HEK293 (cell line): ENCODE data around the gene TRA2A.
A peak's percentile ranks its signal among the peaks of the same experiment; 100 is the strongest.

Experiments used
- ELK4 ChIP-seq: IDR thresholded peaks from 2 replicates; pipeline ENCODE4 v1.6.1; 2011; ENCODE audit warnings: mild to moderate bottlenecking, low read depth, low read length, borderline replicate concordance
- GLI2 ChIP-seq: fragments of 450-650 bp; formaldehyde crosslinking; IDR thresholded peaks from 2 replicates; pipeline ENCODE4; 2017; ENCODE audit warnings: missing biosample characterization, missing genetic modification characterization, low read depth, borderline replicate concordance
- GLI4 ChIP-seq: fragments of 450-650 bp; formaldehyde crosslinking; IDR thresholded peaks from 2 replicates; pipeline ENCODE4 v1.5.1; 2016; ENCODE audit warnings: missing biosample characterization, missing genetic modification characterization
- IKZF3 ChIP-seq: fragments of 450-650 bp; IDR thresholded peaks from 2 replicates; pipeline ENCODE4 v1.5.0; 2018; ENCODE audit warnings: missing biosample characterization, mild to moderate bottlenecking, missing genetic modification characterization, moderate library complexity
- KLF17 ChIP-seq: fragments of 450-650 bp; formaldehyde crosslinking; IDR thresholded peaks from 2 replicates; pipeline ENCODE4 v1.5.1; 2016; ENCODE audit warnings: missing biosample characterization, missing genetic modification characterization
- KLF7 ChIP-seq: fragments of 450-650 bp; formaldehyde crosslinking; IDR thresholded peaks from 2 replicates; pipeline ENCODE4 v1.5.1; 2016; ENCODE audit warnings: missing biosample characterization, missing genetic modification characterization, borderline replicate concordance
- KLF8 ChIP-seq: fragments of 450-650 bp; formaldehyde crosslinking; IDR thresholded peaks from 2 replicates; pipeline ENCODE4 v1.5.1; 2016; ENCODE audit warnings: missing biosample characterization, missing genetic modification characterization
- KLF9 ChIP-seq: fragments of 450-650 bp; formaldehyde crosslinking; IDR thresholded peaks from 2 replicates; pipeline ENCODE4 v1.5.1; 2016; ENCODE audit warnings: missing biosample characterization, missing genetic modification characterization, low read depth
- MYNN ChIP-seq: fragments of 450-650 bp; formaldehyde crosslinking; IDR thresholded peaks from 2 replicates; pipeline ENCODE4 v1.5.1; 2016; ENCODE audit warnings: missing biosample characterization, missing genetic modification characterization, borderline replicate concordance
- MZF1 ChIP-seq: fragments of 450-650 bp; formaldehyde crosslinking; IDR thresholded peaks from 2 replicates; pipeline ENCODE4 v1.5.1; 2017; ENCODE audit warnings: missing biosample characterization, missing genetic modification characterization, borderline replicate concordance
- PRDM4 ChIP-seq: fragments of 450-650 bp; formaldehyde crosslinking; IDR thresholded peaks from 2 replicates; pipeline ENCODE4 v1.5.1; 2017; ENCODE audit warnings: missing biosample characterization, missing genetic modification characterization
- SP7 ChIP-seq: fragments of 450-650 bp; formaldehyde crosslinking; IDR thresholded peaks from 2 replicates; pipeline ENCODE4 v1.5.1; 2016; ENCODE audit warnings: missing biosample characterization, missing genetic modification characterization
- TRIM28 ChIP-seq: IDR thresholded peaks from 2 replicates; pipeline ENCODE4 v1.6.1; 2011; ENCODE audit warnings: low read length, control low read depth, borderline replicate concordance
- WT1 ChIP-seq: fragments of 450-650 bp; formaldehyde crosslinking; IDR thresholded peaks from 2 replicates; pipeline ENCODE4 v1.5.1; 2016; ENCODE audit warnings: missing biosample characterization, missing genetic modification characterization
- ZBTB21 ChIP-seq: fragments of 450-650 bp; formaldehyde crosslinking; IDR thresholded peaks from 2 replicates; pipeline ENCODE4 v1.5.1; 2017; ENCODE audit warnings: missing biosample characterization, missing genetic modification characterization
- ZNF112 ChIP-seq: fragments of 450-650 bp; formaldehyde crosslinking; IDR thresholded peaks from 2 replicates; pipeline ENCODE4 v1.5.0; 2017; ENCODE audit warnings: missing biosample characterization, missing genetic modification characterization
- ZNF146 ChIP-seq: fragments of 450-650 bp; formaldehyde crosslinking; IDR thresholded peaks from 2 replicates; pipeline ENCODE4 v1.5.1; 2016; ENCODE audit warnings: missing biosample characterization, missing genetic modification characterization
- ZNF302 ChIP-seq: fragments of 450-650 bp; formaldehyde crosslinking; IDR thresholded peaks from 2 replicates; pipeline ENCODE4 v1.5.1; 2016; ENCODE audit warnings: missing biosample characterization, missing genetic modification characterization, low read depth
- ZNF404 ChIP-seq: fragments of 450-650 bp; formaldehyde crosslinking; IDR thresholded peaks from 2 replicates; pipeline ENCODE4 v1.5.1; 2017; ENCODE audit warnings: missing biosample characterization, missing genetic modification characterization
- ZNF426 ChIP-seq: fragments of 450-650 bp; formaldehyde crosslinking; IDR thresholded peaks from 2 replicates; pipeline ENCODE4 v1.5.1; 2017; ENCODE audit warnings: missing biosample characterization, missing genetic modification characterization, mild to moderate bottlenecking, inconsistent platforms, moderate library complexity
- ZNF530 ChIP-seq: fragments of 450-650 bp; formaldehyde crosslinking; IDR thresholded peaks from 2 replicates; pipeline ENCODE4 v1.5.1; 2016; ENCODE audit warnings: low read depth, missing biosample characterization, missing genetic modification characterization
- ZNF549 ChIP-seq: fragments of 450-650 bp; IDR thresholded peaks from 2 replicates; pipeline ENCODE4 v1.5.1; 2018; ENCODE audit warnings: missing biosample characterization, missing genetic modification characterization, mild to moderate bottlenecking, inconsistent platforms, moderate library complexity
- ZNF585B ChIP-seq: fragments of 450-650 bp; formaldehyde crosslinking; IDR thresholded peaks from 2 replicates; pipeline ENCODE4 v1.5.1; 2016; ENCODE audit warnings: missing biosample characterization, missing genetic modification characterization
- ZNF664 ChIP-seq: fragments of 450-650 bp; formaldehyde crosslinking; IDR thresholded peaks from 2 replicates; pipeline ENCODE4 v1.5.1; 2016; ENCODE audit warnings: missing biosample characterization, missing genetic modification characterization
- ZNF777 ChIP-seq: fragments of 450-650 bp; formaldehyde crosslinking; IDR thresholded peaks from 2 replicates; pipeline ENCODE4 v1.5.1; 2017; ENCODE audit warnings: missing biosample characterization, missing genetic modification characterization, borderline replicate concordance
- ZNF792 ChIP-seq: fragments of 450-650 bp; formaldehyde crosslinking; IDR thresholded peaks from 2 replicates; pipeline ENCODE4 v1.5.1; 2016; ENCODE audit warnings: missing biosample characterization, missing genetic modification characterization
- ZNF837 ChIP-seq: fragments of 450-650 bp; formaldehyde crosslinking; IDR thresholded peaks from 2 replicates; pipeline ENCODE4 v1.5.1; 2016; ENCODE audit warnings: missing biosample characterization, missing genetic modification characterization
- ZSCAN4 ChIP-seq: fragments of 450-650 bp; formaldehyde crosslinking; IDR thresholded peaks from 2 replicates; pipeline ENCODE4 v1.5.1; 2017; ENCODE audit warnings: missing biosample characterization, missing genetic modification characterization
- ZXDB ChIP-seq: fragments of 450-650 bp; formaldehyde crosslinking; IDR thresholded peaks from 2 replicates; pipeline ENCODE4 v1.5.1; 2016; ENCODE audit warnings: missing biosample characterization, missing genetic modification characterization
- TF ChIP-seq, protein P1 (sequence below): fragments of 450-650 bp; formaldehyde crosslinking; IDR thresholded peaks from 2 replicates; pipeline ENCODE4 v1.5.1; 2016; ENCODE audit warnings: missing biosample characterization, missing genetic modification characterization
- TF ChIP-seq, protein P2 (sequence below): fragments of 450-650 bp; formaldehyde crosslinking; IDR thresholded peaks from 2 replicates; pipeline ENCODE4 v1.5.1; 2016; ENCODE audit warnings: missing biosample characterization, missing genetic modification characterization
- TF ChIP-seq, protein P3 (sequence below): sonication (generic); formaldehyde crosslinking; IDR thresholded peaks from 2 replicates; pipeline ENCODE4 v1.8.1; 2022; ENCODE audit warnings: mild to moderate bottlenecking, moderate library complexity, missing genetic modification reagents

TRA2A gene

DNA sequence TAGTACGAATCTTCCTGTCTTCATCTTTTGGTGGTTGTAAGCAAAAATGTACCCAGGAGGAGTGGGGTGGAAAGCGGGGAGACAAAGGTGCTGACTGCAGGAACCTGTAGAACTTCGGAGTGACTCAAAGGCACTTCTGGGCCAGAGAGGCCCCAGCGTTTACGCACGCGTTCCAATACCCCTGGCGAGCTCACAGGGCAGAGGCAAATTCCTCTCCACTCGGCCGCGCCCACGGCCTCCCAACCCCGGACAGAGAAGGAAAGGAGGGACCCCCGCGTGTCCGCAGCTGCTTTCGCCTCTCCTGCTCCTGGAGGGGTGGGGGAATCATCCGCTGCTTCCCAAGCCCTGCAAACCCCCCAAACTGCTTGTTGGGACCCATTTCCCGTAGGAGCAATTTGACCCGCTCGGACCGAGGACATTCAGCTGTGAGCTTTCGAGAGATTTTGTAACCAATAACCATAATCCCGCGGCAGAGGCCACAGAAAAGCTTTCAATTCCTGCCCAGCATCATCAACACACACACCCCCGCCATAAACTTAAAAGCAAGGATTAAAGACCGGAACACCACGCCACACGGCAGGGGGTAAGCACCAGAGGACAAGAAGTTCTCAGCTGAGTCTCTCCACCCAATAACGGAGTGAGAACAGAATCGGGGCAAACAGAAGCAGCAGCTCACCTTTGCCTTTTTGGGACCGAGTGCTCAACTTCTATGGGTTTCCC is 63.8 kb downstream of the TRA2A start (continued):
- TF ChIP-seq ZXDB (tag by site-specific recombination) = 0 out of 2 replicates have a peak, but pooled peaks have one; percentile 43
- no peak for TF ChIP-seq ZNF792 (tag by site-specific recombination)
- TF ChIP-seq ZNF664 (tag by site-specific recombination) = no peak
- no peak for TF ChIP-seq GLI2 (tag by site-specific recombination)
- no peak for TF ChIP-seq MYNN (tag by site-specific recombination)
- no peak for TF ChIP-seq ZNF549 (tag by site-specific recombination)
- TF ChIP-seq ZNF585B (tag by site-specific recombination) = no peak
- no peak for TF ChIP-seq ZNF426 (tag by site-specific recombination)
- TF ChIP-seq MZF1 (tag by site-specific recombination) = no peak
- TF ChIP-seq ZNF777 (tag by site-specific recombination) = no peak
- TF ChIP-seq, protein P1, sequence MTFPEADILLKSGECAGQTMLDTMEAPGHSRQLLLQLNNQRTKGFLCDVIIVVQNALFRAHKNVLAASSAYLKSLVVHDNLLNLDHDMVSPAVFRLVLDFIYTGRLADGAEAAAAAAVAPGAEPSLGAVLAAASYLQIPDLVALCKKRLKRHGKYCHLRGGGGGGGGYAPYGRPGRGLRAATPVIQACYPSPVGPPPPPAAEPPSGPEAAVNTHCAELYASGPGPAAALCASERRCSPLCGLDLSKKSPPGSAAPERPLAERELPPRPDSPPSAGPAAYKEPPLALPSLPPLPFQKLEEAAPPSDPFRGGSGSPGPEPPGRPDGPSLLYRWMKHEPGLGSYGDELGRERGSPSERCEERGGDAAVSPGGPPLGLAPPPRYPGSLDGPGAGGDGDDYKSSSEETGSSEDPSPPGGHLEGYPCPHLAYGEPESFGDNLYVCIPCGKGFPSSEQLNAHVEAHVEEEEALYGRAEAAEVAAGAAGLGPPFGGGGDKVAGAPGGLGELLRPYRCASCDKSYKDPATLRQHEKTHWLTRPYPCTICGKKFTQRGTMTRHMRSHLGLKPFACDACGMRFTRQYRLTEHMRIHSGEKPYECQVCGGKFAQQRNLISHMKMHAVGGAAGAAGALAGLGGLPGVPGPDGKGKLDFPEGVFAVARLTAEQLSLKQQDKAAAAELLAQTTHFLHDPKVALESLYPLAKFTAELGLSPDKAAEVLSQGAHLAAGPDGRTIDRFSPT (tag by site-specific recombination) = no peak
- TF ChIP-seq, protein P2, sequence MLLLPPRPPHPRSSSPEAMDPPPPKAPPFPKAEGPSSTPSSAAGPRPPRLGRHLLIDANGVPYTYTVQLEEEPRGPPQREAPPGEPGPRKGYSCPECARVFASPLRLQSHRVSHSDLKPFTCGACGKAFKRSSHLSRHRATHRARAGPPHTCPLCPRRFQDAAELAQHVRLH (tag by site-specific recombination) = no peak
- TF ChIP-seq ZBTB21 (tag by site-specific recombination) = no peak
- no peak for TF ChIP-seq ZNF302 (tag by site-specific recombination)
- TF ChIP-seq KLF17 (tag by site-specific recombination) = peak; percentile 62
- TF ChIP-seq WT1 = no peak
- TF ChIP-seq, protein P3, sequence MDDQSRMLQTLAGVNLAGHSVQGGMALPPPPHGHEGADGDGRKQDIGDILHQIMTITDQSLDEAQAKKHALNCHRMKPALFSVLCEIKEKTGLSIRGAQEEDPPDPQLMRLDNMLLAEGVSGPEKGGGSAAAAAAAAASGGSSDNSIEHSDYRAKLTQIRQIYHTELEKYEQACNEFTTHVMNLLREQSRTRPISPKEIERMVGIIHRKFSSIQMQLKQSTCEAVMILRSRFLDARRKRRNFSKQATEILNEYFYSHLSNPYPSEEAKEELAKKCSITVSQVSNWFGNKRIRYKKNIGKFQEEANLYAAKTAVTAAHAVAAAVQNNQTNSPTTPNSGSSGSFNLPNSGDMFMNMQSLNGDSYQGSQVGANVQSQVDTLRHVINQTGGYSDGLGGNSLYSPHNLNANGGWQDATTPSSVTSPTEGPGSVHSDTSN = no peak
- no peak for TF ChIP-seq ZNF530
- TF ChIP-seq SP7 (tag by site-specific recombination) = peak; percentile 75
- no peak for TF ChIP-seq ELK4
- no peak for TF ChIP-seq TRIM28
- TF ChIP-seq KLF9 (tag by site-specific recombination) = peak; percentile 42; the same call in 1 of the 2 replicates
- no peak for TF ChIP-seq IKZF3 (tag by site-specific recombination)
- no peak for TF ChIP-seq ZSCAN4 (tag by site-specific recombination)
- 0 out of 2 replicates have a peak, but pooled peaks have one; percentile 21 for TF ChIP-seq KLF7 (tag by site-specific recombination)
- 0 out of 2 replicates have a peak, but pooled peaks have one; percentile 13 for TF ChIP-seq KLF8
- no peak for TF ChIP-seq ZNF112 (tag by site-specific recombination)
- no peak for TF ChIP-seq ZNF146
- TF ChIP-seq ZNF404 = no peak
- TF ChIP-seq PRDM4 (tag by site-specific recombination) = no peak
- no peak for TF ChIP-seq GLI4 (tag by site-specific recombination)
- TF ChIP-seq ZNF837 (tag by site-specific recombination) = no peak
